Islet precursor cell (in vitro differentiated cells): ENCODE results near the gene PRRC2C.
A peak's percentile ranks its signal among the peaks of the same experiment; 100 is the strongest.
"Not testable (repeated sequence)": the region's sequence is repeated elsewhere in the genome, so short reads cannot be mapped to it uniquely, and the experiment has no call there.

Source experiments
- DNase-seq: peaks from one replicate; pipeline ENCODE4 v3.0.0-alpha.2; 2018

PRRC2C gene

GRCh38 chr1:171588230-171588629 is 102.9 kb downstream of the PRRC2C start:
- DNase-seq, result no peak

GRCh38 chr1:171590022-171590421 is 104.7 kb downstream of the PRRC2C start:
- DNase-seq, result no peak

- DNase-seq, result no peak
Measured at GRCh38 chr1:171595324-171595723, 110.0 kb downstream of the PRRC2C start.

DNA sequence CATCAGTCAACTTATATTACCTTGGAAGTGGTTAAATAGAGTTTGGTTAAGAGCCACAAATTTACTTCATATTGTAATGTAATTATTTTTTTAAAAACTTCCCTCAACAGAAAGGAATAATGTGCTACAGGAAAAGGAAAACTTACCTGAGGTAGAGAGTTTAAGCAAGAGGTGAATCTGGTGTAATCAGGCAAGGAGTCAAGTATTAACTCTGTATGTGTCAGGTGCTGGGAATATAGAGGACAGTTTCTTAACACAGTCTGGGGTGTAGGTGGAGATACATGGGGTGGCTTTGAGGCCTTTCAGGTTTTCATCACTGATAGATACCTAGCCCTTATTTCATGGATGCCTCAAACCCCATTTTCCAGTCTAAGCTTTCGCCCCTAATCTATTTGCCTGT is 110.8 kb downstream of the PRRC2C start:
- no peak for DNase-seq

DNA sequence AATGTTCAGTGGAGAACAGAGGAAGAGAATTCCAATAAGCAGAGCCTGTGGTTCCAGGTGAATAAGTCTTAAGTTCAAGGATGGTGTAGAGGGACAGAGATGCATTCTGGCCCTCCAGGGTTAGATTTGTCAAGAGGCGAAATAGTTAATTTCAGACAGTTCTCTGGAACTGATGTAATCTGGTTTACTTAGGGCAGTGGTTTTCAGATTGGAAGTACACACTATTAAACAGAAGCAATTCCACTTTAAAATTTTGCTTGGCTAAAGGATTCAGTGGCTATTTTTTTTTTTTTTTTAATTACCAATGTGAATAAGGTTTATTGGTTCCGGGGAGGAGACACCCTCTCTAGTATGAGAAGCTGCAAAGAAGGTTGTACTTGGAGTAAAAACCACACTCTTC is 111.4 kb downstream of the PRRC2C start:
- no peak for DNase-seq

DNA sequence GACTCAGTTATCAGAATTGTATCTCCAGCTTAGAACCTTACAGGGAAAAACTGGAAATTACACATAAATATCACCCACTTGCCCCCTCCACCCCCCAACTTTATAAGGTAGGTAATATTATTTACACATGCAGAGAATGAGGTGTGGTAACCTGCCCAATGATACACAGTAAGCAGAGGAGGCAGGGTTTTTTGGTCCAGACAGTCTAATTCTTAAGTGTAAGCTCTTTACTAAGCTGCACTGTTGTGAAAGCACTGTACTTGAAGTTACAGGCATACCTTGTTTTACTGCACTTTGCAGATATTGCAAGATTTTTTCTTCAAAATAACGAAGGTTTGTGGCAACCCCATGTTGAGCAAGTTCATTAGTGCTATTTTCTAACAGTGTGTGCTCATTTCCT is 111.9 kb downstream of the PRRC2C start:
- no peak for DNase-seq

DNA sequence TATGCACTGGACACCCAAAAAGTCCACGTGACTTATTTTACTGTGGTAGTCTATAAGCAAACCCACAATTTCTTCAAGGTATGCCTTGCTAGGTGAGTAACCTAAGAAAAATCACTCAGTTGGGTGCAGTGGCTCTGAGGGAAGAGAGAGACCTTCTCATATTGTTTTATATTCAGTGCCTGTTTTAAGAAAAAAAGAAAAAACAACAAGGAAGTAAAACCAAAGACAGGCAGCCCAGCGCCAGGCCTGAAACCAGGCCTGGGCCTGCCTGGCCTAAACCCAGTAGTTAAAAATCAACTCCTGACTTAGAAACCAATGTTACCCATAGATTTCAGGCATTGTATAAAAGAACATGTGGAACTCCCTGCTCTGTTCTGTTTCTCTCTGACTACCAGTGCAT is 115.0 kb downstream of the PRRC2C start:
- DNase-seq, result not testable (repeated sequence)

DNA sequence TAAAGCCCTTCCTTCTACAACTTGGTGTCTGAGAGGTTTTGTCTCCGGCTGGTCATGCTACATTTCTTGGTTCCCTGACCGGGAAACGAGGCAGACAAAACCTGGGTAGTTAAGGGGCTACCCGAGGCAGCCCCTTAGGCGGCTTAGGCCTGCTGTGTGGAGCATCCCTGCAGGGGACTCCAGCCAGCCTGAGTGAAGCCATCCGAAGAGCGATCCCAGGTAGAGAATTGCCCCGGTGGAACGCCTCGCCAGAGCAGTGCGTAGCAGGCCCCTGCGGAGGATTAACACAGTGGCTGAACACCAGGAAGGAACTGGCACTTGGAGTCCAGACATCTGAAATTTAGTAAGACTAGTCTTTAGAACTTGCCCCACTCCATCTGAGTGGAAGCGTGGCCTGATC is 115.5 kb downstream of the PRRC2C start:
- no peak for DNase-seq

GRCh38 chr1:171603042-171603441 is 117.7 kb downstream of the PRRC2C start:
- not testable (repeated sequence) for DNase-seq

DNA sequence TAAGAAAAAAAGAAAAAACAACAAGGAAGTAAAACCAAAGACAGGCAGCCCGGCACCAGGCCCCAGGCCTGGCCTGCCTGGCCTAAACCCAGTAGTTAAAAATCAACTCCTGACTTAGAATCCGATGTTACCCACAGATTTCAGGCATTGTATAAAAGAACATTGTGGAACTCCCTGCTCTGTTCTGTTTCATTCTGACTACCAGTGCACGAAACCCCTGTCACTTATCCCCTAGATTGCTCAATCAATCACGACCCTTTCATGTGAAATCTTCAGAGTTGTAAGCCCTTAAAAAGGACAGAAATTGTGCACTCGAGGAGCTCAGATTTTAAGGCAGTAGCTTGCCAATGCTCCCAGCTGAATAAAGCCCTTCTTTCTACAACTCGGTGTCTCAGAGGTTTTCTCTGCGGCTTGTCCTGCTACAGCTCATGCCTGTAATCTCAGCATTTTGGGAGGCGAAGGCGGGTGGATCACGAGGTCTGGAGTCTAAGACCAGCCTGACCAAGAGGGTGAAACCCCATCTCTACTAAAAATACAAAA is 121.1 kb downstream of the PRRC2C start:
- DNase-seq, result peak; percentile 18

DNA sequence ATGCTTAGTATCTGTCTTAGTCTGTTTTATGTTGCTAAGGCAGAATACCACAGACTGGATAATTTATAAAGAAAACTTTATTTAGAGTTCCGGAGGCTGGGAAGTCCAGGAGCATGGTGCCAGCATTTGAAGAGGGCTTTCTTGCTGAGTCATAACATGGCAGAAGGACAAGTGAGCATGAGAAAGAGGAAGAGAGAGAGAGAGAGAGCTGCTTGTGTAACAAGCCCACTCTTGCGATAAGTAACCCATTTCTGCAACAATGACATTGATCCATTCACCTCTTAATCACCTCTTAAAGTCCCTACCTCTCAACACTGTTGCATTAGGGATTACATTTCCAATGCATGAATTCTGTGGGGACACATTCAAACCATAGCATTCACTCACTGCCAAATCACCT is 125.1 kb downstream of the PRRC2C start:
- DNase-seq, result no peak

- DNase-seq, result no peak
Measured at GRCh38 chr1:171611306-171611705, 126.0 kb downstream of the PRRC2C start.

- no peak for DNase-seq
Measured at GRCh38 chr1:171613282-171613681, 128.0 kb downstream of the PRRC2C start.

- not testable (repeated sequence) for DNase-seq
Measured at GRCh38 chr1:171615122-171615906, 130.0 kb downstream of the PRRC2C start.

GRCh38 chr1:171616586-171616985 is 131.3 kb downstream of the PRRC2C start:
- no peak for DNase-seq

DNA sequence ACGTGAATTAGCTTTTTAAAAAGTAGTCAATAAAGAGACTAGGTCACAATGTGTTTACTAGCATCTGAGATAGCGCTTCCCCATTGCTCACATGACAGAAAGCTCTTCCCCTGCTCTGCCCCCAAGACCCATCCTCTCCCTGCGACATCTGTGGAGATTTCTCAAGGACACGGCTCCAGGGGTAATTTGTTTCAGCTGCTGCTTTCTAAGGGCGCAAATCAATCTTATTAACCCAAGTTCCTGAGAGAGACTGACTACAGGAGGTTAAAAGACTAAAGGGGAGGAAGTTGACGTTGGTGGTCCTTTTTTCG is 136.8 kb downstream of the PRRC2C start, which contains the start of gene MYOCOS:
Gene MYOCOS (plus strand): TSS at position 92 of the 311 bp plus-strand sequence. CDS start 1,641 bp downstream, outside the sequence.
- DNase-seq, result no peak

DNA sequence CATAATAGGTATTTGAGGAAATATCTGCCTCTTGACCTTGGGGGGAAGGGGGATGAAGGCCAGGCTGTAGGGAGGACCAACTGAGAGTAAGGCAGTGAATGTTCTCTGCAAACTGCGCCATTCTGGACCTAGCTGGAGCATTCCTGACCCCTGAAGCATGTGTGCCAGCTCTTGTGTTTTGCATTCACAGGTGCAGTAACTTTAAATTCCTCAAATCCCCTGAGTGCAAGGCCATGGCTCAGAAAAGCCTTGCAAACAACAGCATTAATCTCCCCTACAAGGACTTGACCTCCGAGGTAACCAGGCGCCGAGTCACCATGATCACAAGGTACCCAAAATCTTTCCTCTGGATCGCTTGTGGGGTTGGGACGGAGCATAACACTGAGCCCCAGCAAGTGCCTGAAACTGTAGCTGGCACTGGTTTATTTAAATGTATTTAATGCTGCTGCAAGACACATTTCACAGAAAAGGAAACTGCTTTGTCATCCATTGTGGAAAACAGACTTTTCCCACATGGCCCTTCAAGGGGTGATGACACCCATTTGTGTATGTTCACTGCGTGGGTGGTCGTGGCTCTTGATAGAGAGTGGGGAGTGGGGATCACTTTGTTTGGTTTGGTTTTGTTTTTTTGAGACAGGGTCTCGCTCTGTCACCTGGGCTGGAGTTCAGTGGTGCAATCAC is 138.5 kb downstream of the PRRC2C start:
- no peak for DNase-seq

DNA sequence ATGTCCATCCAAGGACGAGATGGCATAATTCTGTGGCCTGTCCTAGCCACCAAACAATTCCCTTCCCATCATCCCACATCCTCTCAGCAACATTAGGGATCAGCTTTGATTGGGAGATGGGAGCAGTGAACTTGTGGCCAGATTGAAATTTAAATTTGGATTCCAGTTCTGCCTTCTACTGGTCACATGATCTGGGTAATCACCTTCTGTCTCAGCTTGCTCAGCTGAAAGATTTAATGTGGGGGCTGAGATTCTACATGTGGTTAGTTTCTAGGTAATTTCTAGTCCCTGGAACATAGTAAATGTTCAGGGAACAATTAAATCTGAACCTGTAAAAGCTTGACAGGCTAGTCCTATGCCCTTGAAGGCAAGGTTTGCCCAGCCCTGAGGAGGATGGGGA is 139.9 kb downstream of the PRRC2C start:
- no peak for DNase-seq

GRCh38 chr1:171627020-171627419 is 141.7 kb downstream of the PRRC2C start:
- DNase-seq, result no peak

- no peak for DNase-seq
Measured at GRCh38 chr1:171628225-171628624, 142.9 kb downstream of the PRRC2C start.

DNA sequence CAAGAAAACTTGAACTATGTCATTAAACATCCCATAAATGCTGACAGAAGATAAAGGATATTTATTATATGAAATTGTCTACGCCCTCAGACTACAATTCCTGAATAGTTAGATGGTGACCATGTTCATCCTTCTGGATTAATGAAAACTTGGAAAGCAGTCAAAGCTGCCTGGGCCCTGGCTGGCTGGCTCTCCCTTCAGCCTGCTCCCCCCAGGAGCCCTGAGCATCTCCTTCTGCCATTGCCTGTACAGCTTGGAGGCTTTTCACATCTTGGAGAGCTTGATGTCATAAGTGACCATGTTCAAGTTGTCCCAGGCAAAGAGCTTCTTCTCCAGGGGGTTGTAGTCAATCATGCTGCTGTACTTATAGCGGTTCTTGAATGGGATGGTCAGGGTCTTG is 150.3 kb downstream of the PRRC2C start:
- no peak for DNase-seq

DNA sequence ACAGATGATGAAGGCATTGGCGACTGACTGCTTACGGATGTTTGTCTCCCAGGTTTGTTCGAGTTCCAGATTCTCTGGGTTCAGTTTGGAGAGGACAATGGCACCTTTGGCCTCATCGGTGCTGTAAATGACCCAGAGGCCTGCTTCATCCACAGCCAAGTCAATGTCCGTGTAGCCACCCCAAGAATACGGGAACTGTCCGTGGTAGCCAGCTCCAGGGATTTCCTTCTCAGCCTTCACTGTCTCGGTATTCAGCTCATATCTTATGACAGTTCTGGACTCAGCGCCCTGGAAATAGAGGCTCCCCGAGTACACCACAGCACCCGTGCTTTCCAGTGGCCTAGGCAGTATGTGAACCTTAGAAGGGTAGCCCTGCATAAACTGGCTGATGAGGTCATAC is 150.8 kb downstream of the PRRC2C start:
- DNase-seq, result no peak

- DNase-seq, result no peak
Measured at GRCh38 chr1:171637928-171638576, 152.7 kb downstream of the PRRC2C start.

DNA sequence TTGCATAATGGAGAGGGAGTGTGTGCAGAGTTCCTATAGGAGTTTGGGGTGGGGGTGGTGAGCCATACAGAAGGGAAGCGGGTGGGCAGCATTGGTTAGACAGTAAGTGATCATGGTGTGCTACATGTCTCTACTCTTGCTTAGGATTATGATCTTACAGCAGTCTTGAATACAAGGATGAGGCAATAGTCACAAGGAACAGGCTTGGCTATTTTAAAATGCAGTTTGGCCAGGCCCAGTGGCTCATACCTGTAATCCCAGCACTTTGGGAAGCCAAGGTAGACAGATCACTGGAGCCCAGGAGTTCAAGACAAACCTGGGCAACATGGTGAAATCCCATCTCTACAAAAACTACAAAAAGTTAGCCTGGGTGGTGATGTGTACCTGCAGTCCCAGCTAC is 154.9 kb downstream of the PRRC2C start:
- DNase-seq, result no peak
